Measurements from ENCODE around the gene GFRA1.

GRCh38 chr10:116053910-116054309 is 219.1 kb downstream of the GFRA1 start:
- TF ChIP-seq CTCF (IDR thresholded peaks at IDR 0.05; ENCODE audit: low read depth, low read length) (no peak), POLR2A (IDR thresholded peaks at IDR 0.05; ENCODE audit: extremely low read depth, insufficient read length) (no peak), MYC (IDR thresholded peaks at IDR 0.05; ENCODE audit: low read depth, low read length) (no peak)

All from NB4 (cell line).